8988T (cell line): ENCODE results near the gene FAM228B.
"Not testable (repeated sequence)": the region's sequence is repeated elsewhere in the genome, so short reads cannot be mapped to it uniquely, and the experiment has no call there.

Experiments used
- DNase-seq: peaks from one replicate; pipeline ENCODE4 v3.0.0; 2011

Gene FAM228B

DNA sequence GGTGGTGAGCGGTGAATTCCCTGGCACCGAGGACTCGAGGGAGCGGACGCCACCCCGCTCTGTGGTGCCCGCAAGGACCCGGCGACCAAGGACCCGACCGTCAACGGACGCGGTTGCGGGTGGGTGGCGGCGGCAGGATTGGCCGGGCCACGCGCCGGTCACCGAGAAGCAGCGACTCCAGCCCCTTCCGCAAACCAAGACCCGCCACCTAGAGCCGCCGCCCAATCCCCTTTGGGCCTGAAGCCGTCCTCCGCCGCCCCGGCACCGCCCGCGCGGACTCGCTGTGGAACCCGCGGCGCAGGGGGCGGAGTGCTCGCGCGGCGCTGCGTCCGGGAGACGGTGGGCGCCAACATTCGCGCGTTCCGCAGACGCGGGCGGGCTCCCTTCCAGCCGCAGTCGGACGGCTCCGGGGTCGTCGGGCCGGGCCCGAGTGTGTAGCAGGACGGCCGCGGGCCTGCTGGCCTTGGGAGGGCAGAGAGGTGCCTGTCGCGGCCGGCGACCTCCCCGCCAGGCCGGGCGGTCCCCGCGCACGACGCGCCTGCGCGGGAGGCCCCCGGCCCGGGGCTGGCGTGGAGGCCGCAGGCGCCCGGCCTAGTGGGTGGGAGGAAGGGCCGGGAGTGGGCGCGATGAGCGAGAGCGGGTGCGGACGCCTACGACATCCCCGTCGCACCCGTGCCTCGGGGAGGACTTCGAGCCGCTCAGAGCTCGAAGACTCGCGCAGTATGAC lies at the start of gene FAM228B, which contains the start of gene PFN4:
TSS of gene FAM228B (plus strand) at position 275 of the 727 bp plus-strand sequence. CDS start 893 bp downstream, outside the sequence.
TSS of gene PFN4 (minus strand) at position 140 of the 727 bp plus-strand sequence. CDS start 799 bp downstream, outside the sequence.
- peak; percentile 81 for DNase-seq

GRCh38 chr2:24073816-24074215 lies 49.5 kb upstream of the FAM228B start:
- DNase-seq, result no peak

- DNase-seq, result no peak
These were observed 48.0 kb upstream of the FAM228B start for GRCh38 chr2:24075259-24075658.

DNA sequence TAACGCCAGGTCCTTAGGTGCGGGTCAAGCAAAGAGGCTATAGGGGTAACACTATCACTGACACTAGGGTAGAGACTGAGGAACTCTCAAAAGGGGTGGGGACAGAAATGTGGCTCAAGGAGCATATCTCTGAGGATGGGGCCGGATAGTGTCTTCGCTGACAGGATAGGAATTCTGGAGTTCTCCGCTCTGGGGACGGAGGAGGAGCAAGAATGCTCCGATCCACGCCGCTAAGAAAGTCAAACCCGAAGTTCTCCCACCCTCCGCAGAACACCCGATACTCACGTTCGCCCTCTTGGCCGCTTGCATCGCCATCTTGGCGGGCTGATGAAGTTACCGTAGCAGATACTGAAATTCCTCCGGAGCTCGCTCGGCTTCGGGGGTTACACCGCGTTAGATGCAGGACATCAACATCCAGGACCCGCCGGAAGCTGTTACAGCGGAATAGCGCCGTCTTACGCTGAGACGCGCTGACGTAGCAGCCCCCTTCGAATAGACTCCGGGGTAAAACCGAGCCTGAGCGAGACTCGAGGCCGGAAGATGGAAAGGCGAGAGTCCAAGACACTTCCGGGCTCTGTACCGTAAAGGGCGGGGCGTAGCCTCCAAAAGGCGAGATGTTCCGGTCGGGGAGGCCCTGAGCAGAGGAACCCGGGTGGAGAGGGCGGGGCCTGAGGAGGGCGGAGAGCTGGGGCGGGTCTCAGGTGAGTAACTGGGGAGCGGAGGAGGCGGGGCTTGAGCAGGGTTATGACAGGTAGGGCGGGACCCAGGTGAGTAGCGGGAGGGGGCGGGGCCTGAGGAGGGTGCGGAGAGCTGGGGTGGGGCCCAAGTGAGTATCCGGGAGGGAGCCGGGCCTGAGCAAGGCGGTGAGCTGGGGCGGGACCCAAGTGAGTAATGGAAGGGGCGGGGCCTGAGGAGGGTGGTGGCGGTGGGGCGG lies 47.1 kb upstream of the FAM228B start, which contains the start of gene SF3B6:
TSS of gene SF3B6 (minus strand) at position 412 of the 934 bp plus-strand sequence. CDS start at position 315, 97 bp downstream.
- DNase-seq, result peak; percentile 56

DNA sequence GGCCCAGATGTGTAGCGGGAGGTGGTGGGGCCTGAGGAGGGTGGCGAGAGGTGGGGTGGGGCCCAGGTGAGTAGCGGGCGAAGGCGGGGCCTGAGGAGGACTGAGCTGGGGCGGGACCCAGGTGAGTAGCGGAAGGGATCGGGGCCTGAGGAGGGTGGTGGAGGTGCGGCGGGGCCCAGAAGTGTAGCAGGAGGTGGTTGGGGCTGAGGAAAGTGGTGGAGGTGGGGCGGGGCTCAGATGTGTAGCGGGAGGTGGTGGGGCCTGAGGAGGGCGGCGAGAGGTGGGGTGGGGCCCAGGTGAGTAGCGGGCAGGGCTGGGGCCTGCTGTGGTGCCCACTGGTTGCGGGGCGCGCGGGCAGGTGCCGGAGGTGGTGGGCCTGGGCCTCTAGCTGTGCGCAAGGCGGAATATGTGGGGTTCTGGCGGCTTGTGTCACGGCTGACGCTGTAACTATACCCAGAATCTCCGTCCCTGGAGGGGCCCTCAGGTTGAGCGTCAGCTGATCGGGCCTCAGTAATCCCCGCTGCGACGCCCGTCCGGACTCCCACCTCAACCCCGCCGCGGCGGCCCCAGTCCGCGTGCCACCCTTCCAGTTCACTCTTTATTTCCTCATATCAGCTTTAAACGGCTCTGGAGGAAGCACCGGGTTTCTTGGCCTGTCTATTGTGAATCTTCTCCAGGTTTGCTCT lies 46.3 kb upstream of the FAM228B start:
- DNase-seq, result no peak

DNA sequence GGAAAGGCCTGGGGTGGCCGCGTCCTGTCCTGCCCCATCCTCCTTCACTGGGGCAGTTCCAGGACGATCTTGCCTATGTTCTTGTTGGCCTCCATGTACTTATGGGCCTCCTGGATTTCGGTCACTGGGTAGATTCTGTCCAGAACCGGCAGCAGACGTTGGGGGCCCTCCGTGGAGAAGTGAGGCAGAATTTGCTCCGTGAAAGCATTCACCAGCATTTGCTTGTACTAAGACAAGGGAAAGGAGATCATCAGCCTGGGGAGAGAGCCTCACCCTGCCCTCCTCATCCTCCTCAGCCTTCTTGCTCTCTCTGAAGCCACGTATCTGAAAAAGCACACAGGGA lies 45.8 kb upstream of the FAM228B start:
- DNase-seq, result no peak

- DNase-seq, result no peak
These were observed 45.4 kb upstream of the FAM228B start for GRCh38 chr2:24077879-24078278.

DNA sequence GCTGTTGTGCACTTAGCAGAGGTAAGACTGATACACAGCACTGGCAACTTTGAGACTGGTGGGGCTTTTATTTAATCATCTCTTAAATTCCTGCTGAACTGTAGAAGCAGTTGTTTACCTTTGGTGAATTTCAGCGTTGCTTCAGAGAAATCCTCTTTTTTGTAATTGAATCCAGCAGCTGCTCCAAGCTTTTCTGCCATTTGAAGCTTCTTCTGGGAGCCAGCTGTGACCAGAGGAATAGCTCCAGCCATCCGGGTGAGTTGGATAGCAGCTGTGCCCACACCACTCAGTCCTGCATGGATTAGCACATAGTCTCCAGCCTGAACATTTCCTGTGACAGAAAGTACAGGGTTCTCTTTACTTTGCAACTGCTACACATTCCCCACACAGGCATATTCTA lies 42.6 kb upstream of the FAM228B start:
- DNase-seq, result no peak

- no peak for DNase-seq
These were observed 40.3 kb upstream of the FAM228B start for GRCh38 chr2:24082787-24083566.

- DNase-seq, result peak; percentile 50
These were observed 39.5 kb upstream of the FAM228B start for GRCh38 chr2:24083567-24084385.

DNA sequence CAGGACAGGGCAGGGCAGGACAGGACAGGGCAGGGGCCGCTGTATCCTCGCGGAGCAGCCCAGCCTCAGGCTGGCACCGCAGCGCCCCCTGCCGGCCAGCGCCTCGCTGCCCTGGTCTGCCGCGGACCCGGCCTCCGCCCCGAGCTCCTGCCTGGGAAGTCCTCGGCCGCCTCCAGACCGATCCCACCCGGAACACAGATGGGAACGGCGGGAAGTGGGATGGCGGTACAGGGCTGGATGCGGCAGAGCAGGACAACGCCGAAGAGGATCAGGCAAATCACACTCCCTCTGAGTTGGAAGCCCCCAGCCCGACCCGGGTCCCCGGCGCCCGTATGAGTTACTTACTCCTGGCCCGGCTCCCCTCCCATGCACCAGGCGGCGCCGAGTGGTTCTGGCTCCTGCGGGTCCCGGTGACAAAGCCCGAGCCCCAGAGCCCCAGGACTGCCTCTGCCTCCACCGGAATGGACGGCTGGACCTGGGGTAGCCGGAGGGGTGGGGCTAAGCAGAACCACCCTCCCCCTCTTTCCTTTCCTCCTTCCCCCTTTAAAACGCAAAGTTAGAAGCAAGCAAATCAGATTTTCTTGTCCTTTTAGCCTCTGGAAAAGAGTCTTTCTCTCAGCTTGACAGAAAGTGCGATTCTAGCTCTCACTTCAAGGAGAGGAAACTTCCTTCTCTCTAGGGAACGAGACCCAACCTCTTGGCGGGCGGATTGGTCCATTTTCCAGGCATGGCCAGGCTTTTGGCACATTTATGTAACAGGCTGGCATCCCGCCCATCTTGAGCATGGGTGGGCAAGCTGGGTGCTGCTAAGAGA lies 38.7 kb upstream of the FAM228B start, which contains the start of gene TP53I3:
TSS of gene TP53I3 (minus strand) at position 449 of the 814 bp plus-strand sequence. CDS start 508 bp downstream, outside the sequence.
- DNase-seq, result peak; percentile 83

GRCh38 chr2:24085200-24085489 lies 38.1 kb upstream of the FAM228B start:
- no peak for DNase-seq

- no peak for DNase-seq
These were observed 37.0 kb upstream of the FAM228B start for GRCh38 chr2:24086241-24086640.

- no peak for DNase-seq
These were observed 36.2 kb upstream of the FAM228B start for GRCh38 chr2:24087032-24087431.

- no peak for DNase-seq
These were observed 34.4 kb upstream of the FAM228B start for GRCh38 chr2:24088821-24089359.

GRCh38 chr2:24093270-24093669 lies 30.0 kb upstream of the FAM228B start:
- not testable (repeated sequence) for DNase-seq

DNA sequence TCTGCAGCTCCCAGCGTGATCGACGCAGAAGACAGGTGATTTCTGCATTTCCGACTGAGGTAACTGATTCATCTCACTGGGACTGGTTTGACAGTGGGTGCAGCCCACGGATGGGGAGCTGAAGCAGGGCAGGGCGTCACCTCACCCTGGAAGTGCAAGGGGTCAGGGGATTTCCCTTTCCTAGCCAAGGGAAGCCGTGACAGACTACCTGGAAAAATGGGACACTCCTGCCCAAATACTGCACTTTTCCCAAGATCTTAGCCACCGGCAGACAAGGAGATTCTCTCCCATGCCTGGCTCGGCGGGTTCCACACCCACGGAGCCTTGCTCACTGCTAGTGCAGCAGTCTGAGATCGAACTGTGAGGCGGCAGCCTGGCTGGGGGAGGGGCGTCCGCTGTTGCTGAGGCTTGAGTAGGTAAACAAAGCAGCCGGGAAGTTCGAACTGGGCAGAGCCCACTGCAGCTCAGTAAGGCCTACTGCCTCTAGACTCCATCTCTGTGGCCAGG lies 28.0 kb upstream of the FAM228B start:
- DNase-seq, result not testable (repeated sequence)

- not testable (repeated sequence) for DNase-seq
These were observed 22.5 kb upstream of the FAM228B start for GRCh38 chr2:24100732-24101131.

DNA sequence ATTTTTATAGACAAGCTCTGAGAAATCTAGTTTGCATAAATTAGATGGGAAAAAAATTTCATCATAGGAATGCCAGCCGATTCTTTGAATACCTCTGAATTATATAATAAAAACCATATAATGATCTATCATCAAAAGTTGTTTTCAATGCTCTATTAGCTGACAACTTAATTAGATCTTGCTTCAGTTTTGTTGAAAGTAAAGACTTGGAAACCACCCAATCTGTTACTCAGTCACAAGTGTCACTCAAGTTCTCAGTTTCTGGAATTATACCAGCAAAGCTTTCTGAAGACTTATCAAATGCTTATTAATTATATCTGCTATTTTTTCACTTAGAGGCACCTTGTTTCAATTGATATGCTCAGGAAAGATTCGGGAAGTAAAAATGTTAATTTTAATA lies 21.3 kb upstream of the FAM228B start:
- DNase-seq, result no peak

GRCh38 chr2:24102677-24103076 lies 20.6 kb upstream of the FAM228B start:
- no peak for DNase-seq
